Pancreas (tissue), 10 donors: ENCODE measurements around the gene PPM1A. TPM values are rescaled to one million over a fixed set of nuclear protein-coding genes. Genes with fewer than 3 reads are reported as not detected.

Experiments used
- ATAC-seq, 4 donors: fragments of 200-7000 bp; cut with Tn5 transposase; one replicate each; pipeline versions ENCODE4 v1.8.0 to v1.9.1; 2020; ENCODE audit warnings: mild to moderate bottlenecking in 4 of 4, moderate library complexity in 4 of 4
- DNase-seq, 6 donors: peaks; one replicate each; pipeline ENCODE4 v3.0.0-alpha.2; 2020
- FAIRE-seq: peaks from 2 replicates; lab custom pipeline; 2012; peaks lifted over from hg19 to GRCh38; lab: Jason Lieb, UNC
- H3K27ac ChIP-seq, 4 donors: fragments of 200-600 bp; sonication (generic); 1 replicate in 3 of 4; 2 replicates in 1 of 4; pipeline versions ENCODE4 v1.5.0 to v1.8.0; 2020
- H3K27me3 ChIP-seq, 4 donors: fragments of 200-600 bp; one replicate each; pipeline ENCODE4 v1.8.0; 2021
- H3K36me3 ChIP-seq, 3 donors: fragments of 200-600 bp; sonication (generic) in 1 of 3; one replicate each; pipeline versions ENCODE4 v1.5.0 to v1.8.0; 2020 to 2021
- H3K4me1 ChIP-seq, 3 donors: fragments of 200-600 bp; one replicate each; pipeline ENCODE4 v1.8.0; 2021
- H3K4me3 ChIP-seq, 4 donors: fragments of 200-600 bp; sonication (generic) in 2 of 4; one replicate each; pipeline versions ENCODE4 v1.5.0 to v1.8.0; 2020 to 2021
- H3K9me3 ChIP-seq, 4 donors: fragments of 200-600 bp; one replicate each; pipeline ENCODE4 v1.8.0; 2021
- CTCF ChIP-seq, 4 donors: fragments of 200-600 bp; sonication (generic) in 3 of 4; IDR thresholded peaks; one replicate each; pipeline versions ENCODE4 v1.5.0 to v1.8.0; 2021; ENCODE audit warnings: antibody characterized with exemption in 4 of 4
- WGBS, 2 donors: extraction: QIAGEN DNeasy Blood & Tissue Kit; methylation state at CpG; one replicate each; pipeline ENCODE4 v1.1.7; 2013; 5-methylcytosine and 5-hydroxymethylcytosine counted together
- intact Hi-C, 3 donors: fragments of 100-400 bp; cut with DNase I; formaldehyde crosslinking; loops; one replicate each; pipeline versions ENCODE4 v1.11.1 to v1.14.2; 2022
- polyA plus RNA-seq, 2 donors: library from polyadenylated mRNA; stranded (reverse); fragments of 200-250 nt; gene quantifications; one replicate each; pipeline ENCODE4 v1.2.3, GENCODE V29; 2013
- total RNA-seq, 6 donors: library from RNA; stranded (reverse); fragmentation: NEBNext Ultra II Directional in 4 of 6; extraction: Animal tissue kit (Norgen Biotek cat#: 25700) in 4 of 6; gene quantifications; one replicate each; pipeline versions ENCODE4 v1.2.1 to v1.2.4, GENCODE V29; 2021 to 2023
- donor health status: healthy with polysubstance abuse.
- donor health status: DM: no; HTN: no; CAD: no; lungs with moderate emphysema.
- donor health status: DM: no; HTN: no; CAD: no.
- donor health status: control.
- donor health status: control.
- donor health status: Bipolar disorder and iron deficiency.
- donor health status: DM: yes; HTN: yes; CAD: no.
- donor health status: DM: no; HTN: no; CAD: no.
- donor health status: DM: no; HTN: no; CAD: no.
- donor health status: DM: yes; HTN: yes; CAD: no.

Gene PPM1A
- total and polyA plus RNA-seq, 8 donors = 10.0 to 32.3 (median 23.7) TPM

DNA sequence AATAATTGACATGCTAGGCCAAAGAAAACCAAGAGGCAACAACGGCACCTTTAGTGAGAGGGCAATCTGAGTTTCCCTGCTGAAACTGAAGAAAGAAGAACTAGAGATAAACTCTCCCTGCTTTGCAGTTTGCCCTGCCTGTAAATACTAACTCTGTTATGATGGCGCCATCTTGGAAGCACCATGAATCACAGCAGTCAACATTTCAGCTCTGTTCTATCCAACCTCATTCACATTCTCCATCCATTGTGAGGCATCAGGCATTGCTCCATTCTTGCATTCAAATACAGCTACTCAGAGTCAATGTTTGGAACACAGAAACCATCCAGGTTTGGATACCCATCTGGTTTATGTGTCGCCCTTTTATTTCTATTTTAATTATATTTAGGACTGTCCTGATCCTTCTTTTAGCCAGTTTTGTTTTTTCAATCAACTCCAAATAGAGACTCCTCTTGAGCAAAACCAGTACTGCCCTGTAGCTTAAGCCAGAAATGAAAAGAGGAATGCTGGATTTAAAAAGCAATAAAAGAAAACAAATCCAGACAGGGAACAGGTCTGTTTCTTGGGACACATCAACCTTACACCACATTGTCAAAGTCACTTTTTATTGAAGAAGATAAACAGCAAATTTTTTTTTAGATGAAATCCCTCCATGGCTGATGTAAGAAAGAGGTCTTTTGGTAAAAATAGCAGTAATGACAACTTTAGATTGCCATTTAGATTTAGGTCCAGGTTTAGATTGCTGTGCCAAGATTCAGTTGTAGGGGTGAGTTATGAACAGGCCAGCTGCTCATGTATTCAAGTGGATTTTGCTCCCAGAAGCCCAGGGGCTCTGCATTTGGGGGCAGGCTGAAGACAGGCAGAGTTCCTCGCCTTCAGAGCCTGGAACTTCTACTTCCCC, 33.3 kb upstream of the PPM1A start:
- H3K36me3 ChIP-seq = no peaks in the 10 kb centered on the region
- no peak overlapping the region for H3K4me3 ChIP-seq
- intact Hi-C loops = no loop called here
- FAIRE-seq (no peak), DNase-seq (no peak), ATAC-seq (no peak)
- WGBS, 2 donors = 82 to 85% methylated on average over 4 of the region's 4 CpGs
- H3K27me3 ChIP-seq = no peaks in the 10 kb centered on the region
- H3K4me1 ChIP-seq = no peaks in the 10 kb centered on the region
- TF ChIP-seq CTCF (IDR thresholded peaks at IDR 0.05) = no peak
- H3K9me3 ChIP-seq = no peaks in the 10 kb centered on the region
- no peak overlapping the region for H3K27ac ChIP-seq

GRCh38 chr14:60217713-60218112, 31.3 kb upstream of the PPM1A start:
- no peaks in the 10 kb centered on the region for H3K9me3 ChIP-seq
- TF ChIP-seq CTCF (IDR thresholded peaks at IDR 0.05) = no peak
- no peaks in the 10 kb centered on the region for H3K4me1 ChIP-seq
- H3K36me3 ChIP-seq = no peaks in the 10 kb centered on the region
- WGBS, 2 donors = 57 to 64% methylated on average over 3 of the region's 3 CpGs
- no peaks in the 10 kb centered on the region for H3K27me3 ChIP-seq
- no peak overlapping the region for H3K27ac ChIP-seq
- no peak for FAIRE-seq
- intact Hi-C loops = no loop called here
- no peak for DNase-seq
- H3K4me3 ChIP-seq = no peak overlapping the region
- ATAC-seq = no peak

DNA sequence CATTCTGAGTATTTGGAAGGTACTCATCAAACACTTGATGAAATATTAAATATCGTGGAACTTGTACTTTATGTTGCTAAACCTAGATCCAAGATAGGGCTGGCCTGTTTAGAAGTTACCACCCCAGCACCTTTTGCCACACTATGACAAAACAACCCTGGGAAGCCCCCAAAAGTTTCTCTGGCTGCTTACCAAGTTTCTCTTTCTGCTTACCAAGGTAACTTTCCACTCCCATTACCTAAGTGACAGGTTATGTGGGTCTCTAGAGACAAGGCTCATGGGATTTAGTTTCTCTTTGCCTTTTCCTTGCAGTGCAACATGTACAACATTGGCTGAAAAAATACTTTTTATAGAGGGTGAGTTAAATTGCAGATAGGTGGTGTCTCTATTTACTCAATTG, 28.9 kb upstream of the PPM1A start:
- FAIRE-seq (no peak), DNase-seq (no peak), ATAC-seq (no peak)
- Histone ChIP-seq H3K36me3 (no peaks in the 10 kb centered on the region), H3K4me1 (no peaks in the 10 kb centered on the region), H3K27ac (no peak overlapping the region), H3K4me3 (no peak overlapping the region), H3K9me3 (no peaks in the 10 kb centered on the region), H3K27me3 (no peaks in the 10 kb centered on the region)
- intact Hi-C loops = no loop called here
- 91 to 92% methylated on average over 1 of the region's 1 CpG for WGBS, 2 donors
- TF ChIP-seq CTCF (IDR thresholded peaks at IDR 0.05) = no peak

- Histone ChIP-seq H3K36me3 (no peaks in the 10 kb centered on the region), H3K9me3 (no peaks in the 10 kb centered on the region), H3K4me3 (no peak overlapping the region), H3K4me1 (no peaks in the 10 kb centered on the region), H3K27ac (no peak overlapping the region), H3K27me3 (no peaks in the 10 kb centered on the region)
- TF ChIP-seq CTCF (IDR thresholded peaks at IDR 0.05) = no peak
- no peak for DNase-seq
- no peak for ATAC-seq
- no peak for FAIRE-seq
- intact Hi-C loops = no loop called here
- WGBS, 2 donors = 88 to 92% methylated on average over 10 of the region's 10 CpGs
Measured at GRCh38 chr14:60220917-60221316, 28.1 kb upstream of the PPM1A start.

- Histone ChIP-seq H3K27me3 (no peaks in the 10 kb centered on the region), H3K9me3 (no peaks in the 10 kb centered on the region), H3K36me3 (no peaks in the 10 kb centered on the region), H3K4me1 (no peaks in the 10 kb centered on the region), H3K4me3 (no peak overlapping the region), H3K27ac (no peak overlapping the region)
- intact Hi-C loops = no loop called here
- no peak for ATAC-seq
- no peak for FAIRE-seq
- no peak for TF ChIP-seq CTCF (IDR thresholded peaks at IDR 0.05)
- no peak for DNase-seq
Measured at GRCh38 chr14:60221457-60221856, 27.6 kb upstream of the PPM1A start.
